Activated T-cell treated with anti-CD3 and anti-CD28 coated beads, Interleukin-2, amount 50 U/mL, for 24 hours (primary cell): Measurements from ENCODE around the gene SLC25A25.

Experiments
- DNase-seq: peaks from one replicate; pipeline ENCODE4 v3.0.0-alpha.2; 2020
- H3K27ac Mint-ChIP-seq: 2 replicates; pipeline ENCODE4 v1.8.0; 2020; ENCODE audit warnings: mild to moderate bottlenecking, mixed read lengths
- H3K27me3 Mint-ChIP-seq: 2 replicates; pipeline ENCODE4 v1.8.0; 2020; ENCODE audit warnings: mixed read lengths
- H3K36me3 Mint-ChIP-seq: 2 replicates; pipeline ENCODE4 v1.8.0; 2020; ENCODE audit warnings: low read depth, mixed read lengths
- H3K4me1 Mint-ChIP-seq: 2 replicates; pipeline ENCODE4 v1.8.0; 2020; ENCODE audit warnings: low read depth, mixed read lengths
- H3K4me3 Mint-ChIP-seq: 2 replicates; pipeline ENCODE4 v1.8.0; 2020; ENCODE audit warnings: mild to moderate bottlenecking, moderate library complexity, mixed read lengths
- H3K9me3 Mint-ChIP-seq: 2 replicates; pipeline ENCODE4 v1.8.0; 2020; ENCODE audit warnings: mixed read lengths

The SLC25A25 gene

GRCh38 chr9:128094166-128094949, 26.3 kb downstream of the SLC25A25 start:
- H3K27ac Mint-ChIP-seq, result peak overlapping the region; percentile 98
- peak overlapping the region; percentile 70 for H3K4me3 Mint-ChIP-seq
- H3K9me3 Mint-ChIP-seq, result no peaks in the 10 kb centered on the region
- H3K27me3 Mint-ChIP-seq, result no peaks in the 10 kb centered on the region
- peaks cover 87% of the 10 kb centered on the region for H3K4me1 Mint-ChIP-seq
- DNase-seq, result peak; percentile 82
- peaks cover 42% of the 10 kb centered on the region for H3K36me3 Mint-ChIP-seq

GRCh38 chr9:128094950-128095544, 27.0 kb downstream of the SLC25A25 start:
- no peak for DNase-seq
- Mint-ChIP-seq H3K9me3 (no peaks in the 10 kb centered on the region), H3K36me3 (peaks cover 35% of the 10 kb centered on the region), H3K27ac (peak overlapping the region; percentile 98), H3K4me1 (peaks cover 87% of the 10 kb centered on the region), H3K27me3 (no peaks in the 10 kb centered on the region), H3K4me3 (peak overlapping the region; percentile 70)

- Mint-ChIP-seq H3K4me1 (peaks cover 83% of the 10 kb centered on the region), H3K9me3 (no peaks in the 10 kb centered on the region), H3K36me3 (peaks cover 40% of the 10 kb centered on the region), H3K4me3 (no peak overlapping the region), H3K27ac (peak overlapping the region; percentile 66), H3K27me3 (no peaks in the 10 kb centered on the region)
- DNase-seq, result no peak
These were observed 28.8 kb downstream of the SLC25A25 start for GRCh38 chr9:128096616-128097536.

GRCh38 chr9:128097543-128098296, 29.7 kb downstream of the SLC25A25 start:
- Mint-ChIP-seq H3K27ac (peak overlapping the region; percentile 88), H3K36me3 (peaks cover 47% of the 10 kb centered on the region), H3K27me3 (no peaks in the 10 kb centered on the region), H3K4me1 (peaks cover 83% of the 10 kb centered on the region), H3K4me3 (peak overlapping the region; percentile 70), H3K9me3 (no peaks in the 10 kb centered on the region)
- no peak for DNase-seq

- peak; percentile 77 for DNase-seq
- peak overlapping the region; percentile 70 for H3K4me3 Mint-ChIP-seq
- H3K9me3 Mint-ChIP-seq, result no peaks in the 10 kb centered on the region
- H3K36me3 Mint-ChIP-seq, result peaks cover 55% of the 10 kb centered on the region
- H3K4me1 Mint-ChIP-seq, result peaks cover 83% of the 10 kb centered on the region
- peak overlapping the region; percentile 88 for H3K27ac Mint-ChIP-seq
- no peaks in the 10 kb centered on the region for H3K27me3 Mint-ChIP-seq
These were observed 30.5 kb downstream of the SLC25A25 start for GRCh38 chr9:128098297-128099230.

- Mint-ChIP-seq H3K36me3 (peaks cover 63% of the 10 kb centered on the region), H3K4me3 (peak overlapping the region; percentile 70), H3K9me3 (no peaks in the 10 kb centered on the region), H3K27ac (peak overlapping the region; percentile 88), H3K27me3 (no peaks in the 10 kb centered on the region), H3K4me1 (peaks cover 81% of the 10 kb centered on the region)
- DNase-seq, result no peak
These were observed 31.3 kb downstream of the SLC25A25 start for GRCh38 chr9:128099231-128099931.

- H3K27ac Mint-ChIP-seq, result peak overlapping the region; percentile 76
- peaks cover 75% of the 10 kb centered on the region for H3K4me1 Mint-ChIP-seq
- DNase-seq, result no peak
- peaks cover 59% of the 10 kb centered on the region for H3K36me3 Mint-ChIP-seq
- no peaks in the 10 kb centered on the region for H3K9me3 Mint-ChIP-seq
- H3K27me3 Mint-ChIP-seq, result no peaks in the 10 kb centered on the region
- H3K4me3 Mint-ChIP-seq, result peak overlapping the region; percentile 70
These were observed 32.0 kb downstream of the SLC25A25 start for GRCh38 chr9:128099932-128100491.

- Mint-ChIP-seq H3K36me3 (peaks cover 59% of the 10 kb centered on the region), H3K4me3 (no peak overlapping the region), H3K4me1 (peaks cover 69% of the 10 kb centered on the region), H3K9me3 (no peaks in the 10 kb centered on the region), H3K27me3 (no peaks in the 10 kb centered on the region), H3K27ac (peak overlapping the region; percentile 76)
- DNase-seq, result no peak
These were observed 32.5 kb downstream of the SLC25A25 start for GRCh38 chr9:128100581-128100980.

GRCh38 chr9:128101231-128101661, 33.2 kb downstream of the SLC25A25 start:
- Mint-ChIP-seq H3K4me1 (peaks cover 69% of the 10 kb centered on the region), H3K27me3 (no peaks in the 10 kb centered on the region), H3K4me3 (no peak overlapping the region), H3K36me3 (peaks cover 65% of the 10 kb centered on the region), H3K9me3 (no peaks in the 10 kb centered on the region), H3K27ac (peak overlapping the region; percentile 64)
- DNase-seq, result no peak

- H3K9me3 Mint-ChIP-seq, result no peaks in the 10 kb centered on the region
- H3K4me3 Mint-ChIP-seq, result no peak overlapping the region
- peaks cover 67% of the 10 kb centered on the region for H3K36me3 Mint-ChIP-seq
- no peak for DNase-seq
- peaks cover 68% of the 10 kb centered on the region for H3K4me1 Mint-ChIP-seq
- no peak overlapping the region for H3K27ac Mint-ChIP-seq
- H3K27me3 Mint-ChIP-seq, result no peaks in the 10 kb centered on the region
These were observed 33.7 kb downstream of the SLC25A25 start for GRCh38 chr9:128101690-128102089.

- Mint-ChIP-seq H3K4me1 (peaks cover 62% of the 10 kb centered on the region), H3K36me3 (peaks cover 69% of the 10 kb centered on the region), H3K27me3 (no peaks in the 10 kb centered on the region), H3K27ac (peak overlapping the region; percentile 81), H3K4me3 (no peak overlapping the region), H3K9me3 (no peaks in the 10 kb centered on the region)
- DNase-seq, result no peak
These were observed 34.2 kb downstream of the SLC25A25 start for GRCh38 chr9:128102196-128102595.

GRCh38 chr9:128102861-128103588, 35.0 kb downstream of the SLC25A25 start:
- no peak overlapping the region for H3K4me3 Mint-ChIP-seq
- H3K9me3 Mint-ChIP-seq, result no peaks in the 10 kb centered on the region
- no peaks in the 10 kb centered on the region for H3K27me3 Mint-ChIP-seq
- peak overlapping the region; percentile 81 for H3K27ac Mint-ChIP-seq
- peaks cover 78% of the 10 kb centered on the region for H3K36me3 Mint-ChIP-seq
- DNase-seq, result no peak
- H3K4me1 Mint-ChIP-seq, result peaks cover 54% of the 10 kb centered on the region
